ENCODE measurements around the gene RSPH3. TPM values are rescaled to one million over a fixed set of nuclear protein-coding genes. Genes with fewer than 3 reads are reported as not detected.
A peak's percentile ranks its signal among the peaks of the same experiment; 100 is the strongest.
"Not testable (repeated sequence)": the region's sequence is repeated elsewhere in the genome, so short reads cannot be mapped to it uniquely, and the experiment has no call there.

RSPH3 gene
- total RNA-seq, 1 donor from 2014 or later = 9.5 TPM

DNA sequence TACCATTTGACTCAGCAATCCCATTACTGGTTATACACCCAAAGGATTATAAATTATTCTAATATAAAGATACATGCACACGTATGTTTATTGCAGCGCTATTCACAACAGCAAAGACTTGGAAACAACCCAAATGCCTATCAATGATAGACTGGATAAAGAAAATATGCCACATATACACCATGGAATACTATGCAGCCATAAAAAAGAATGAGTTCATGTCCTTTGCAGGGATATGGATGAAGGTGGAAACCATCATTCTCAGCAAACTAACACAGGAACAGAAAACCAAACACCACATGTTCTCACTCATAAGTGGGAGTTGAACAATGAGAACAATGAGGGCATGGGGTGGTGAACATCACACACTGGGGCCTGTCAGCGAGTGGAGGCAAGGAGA, 48.0 kb downstream of the RSPH3 start:
- intact Hi-C loops (cut with DNase I); ATAC-seq (ENCODE audit: poor library complexity); DNase-seq: not testable (repeated sequence)

GRCh38 chr6:158951565-158951964, 48.4 kb downstream of the RSPH3 start:
- ATAC-seq (ENCODE audit: poor library complexity); intact Hi-C loops (cut with DNase I); DNase-seq: not testable (repeated sequence)

GRCh38 chr6:158947284-158947683, 52.7 kb downstream of the RSPH3 start:
- intact Hi-C loops (cut with DNase I) = no loop called here
- ATAC-seq (ENCODE audit: poor library complexity) = no peak

GRCh38 chr6:158943380-158944032, 56.5 kb downstream of the RSPH3 start:
- ATAC-seq (ENCODE audit: poor library complexity) (no peak), DNase-seq (no peak)
- intact Hi-C loops (cut with DNase I) = no loop called here

More at GRCh38 chr6:158947284-158947683, 52.7 kb downstream of the RSPH3 start:
- DNase-seq = no peak

- intact Hi-C loops (cut with DNase I) = no loop called here
- DNase-seq (no peak), ATAC-seq (ENCODE audit: poor library complexity) (no peak)
Observed at GRCh38 chr6:158942349-158942748, 57.7 kb downstream of the RSPH3 start.

DNA sequence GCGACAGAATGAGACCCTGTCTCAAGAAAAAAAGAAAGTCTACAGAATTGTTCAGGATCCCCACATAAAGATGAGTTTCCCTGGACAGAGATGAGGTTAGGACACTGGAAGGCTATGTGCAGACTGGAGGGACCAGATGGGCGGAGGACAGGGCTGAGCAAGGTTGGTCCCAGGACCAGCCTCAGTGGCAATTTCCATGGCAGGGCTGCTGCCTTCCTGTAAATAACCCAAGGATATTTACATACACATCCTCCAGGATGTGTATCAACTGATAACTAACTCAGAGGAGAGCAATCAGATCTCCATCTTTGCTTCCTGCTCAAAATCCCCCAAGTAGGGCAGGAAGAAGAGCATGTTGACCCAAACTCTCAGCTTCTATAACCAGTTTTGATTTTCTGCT, 58.8 kb downstream of the RSPH3 start:
- ATAC-seq (ENCODE audit: poor library complexity) = no peak
- intact Hi-C loops (cut with DNase I) = no loop called here
- DNase-seq = no peak

DNA sequence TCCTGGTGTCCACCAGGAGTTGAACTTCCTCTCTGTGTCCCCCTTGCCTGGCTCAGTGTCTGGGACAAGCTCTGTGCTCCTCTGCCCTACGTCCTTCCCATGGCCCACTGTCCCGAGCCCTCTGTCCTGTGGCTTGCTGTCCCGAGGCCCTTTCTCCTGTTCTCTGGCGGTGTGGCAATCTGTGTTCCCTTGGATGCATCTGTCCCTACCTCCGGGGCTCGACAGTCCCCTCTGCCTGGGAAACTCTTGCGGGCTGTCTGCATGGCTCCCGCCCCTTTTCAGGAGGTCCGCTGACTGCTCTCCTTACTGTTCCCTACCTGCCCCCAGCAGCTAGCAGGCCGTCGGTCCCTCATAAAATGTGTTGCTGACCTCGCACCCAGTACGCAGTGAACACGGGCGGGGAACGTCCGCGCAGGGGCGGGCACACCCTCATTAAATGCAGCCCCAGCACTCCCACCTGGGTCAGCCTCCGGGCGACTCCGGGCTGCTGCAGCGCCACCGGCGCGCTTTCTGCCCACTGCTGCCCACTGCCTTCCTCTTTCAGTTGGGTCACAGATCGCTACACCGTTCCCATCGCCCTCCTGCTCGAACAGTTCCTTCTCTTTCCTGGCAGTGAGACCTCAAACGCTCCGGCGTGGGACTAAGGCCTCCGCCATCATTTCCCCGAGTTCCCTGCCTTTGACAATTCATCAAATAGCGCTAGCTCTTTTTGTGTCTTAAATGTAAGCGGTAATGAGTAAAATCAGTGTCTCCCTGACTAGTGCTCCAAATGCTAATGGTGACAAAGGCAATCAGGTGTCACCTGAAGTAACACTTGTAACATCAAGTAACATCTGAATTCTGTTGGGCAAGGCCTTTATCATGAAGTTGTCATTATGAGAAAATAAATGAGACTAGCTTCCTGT, 60.5 kb downstream of the RSPH3 start:
- intact Hi-C loops (cut with DNase I) = no loop called here
- DNase-seq = no peak
- ATAC-seq (ENCODE audit: poor library complexity) = peak; percentile 29

DNA sequence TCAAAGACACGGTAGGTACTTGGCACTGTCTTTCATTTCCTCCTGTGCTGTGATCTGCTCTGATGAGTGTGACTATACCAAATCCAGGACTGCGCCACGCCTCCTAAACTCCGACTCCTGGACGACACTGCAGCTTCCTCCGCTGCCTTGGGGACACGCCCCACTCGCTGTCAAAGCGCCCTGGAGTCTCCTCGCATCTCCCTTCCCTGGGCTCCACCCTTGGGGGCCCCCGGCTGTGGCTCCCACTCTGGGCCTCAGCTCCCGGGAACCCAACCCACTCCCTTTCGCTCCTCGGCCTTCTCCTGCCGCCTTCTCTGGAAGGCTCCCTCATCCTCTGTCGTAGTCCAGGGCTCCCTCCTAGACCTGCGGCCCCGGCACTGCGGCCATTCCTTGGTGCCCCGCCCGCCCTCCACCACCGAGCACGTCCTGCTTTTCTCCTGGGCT, 61.2 kb downstream of the RSPH3 start:
- DNase-seq (no peak), ATAC-seq (ENCODE audit: poor library complexity) (peak; percentile 61)
- intact Hi-C loops (cut with DNase I) = no loop called here

GRCh38 chr6:158938220-158938619, 61.8 kb downstream of the RSPH3 start:
- intact Hi-C loops (cut with DNase I) = no loop called here
- ATAC-seq (ENCODE audit: poor library complexity) (no peak), DNase-seq (no peak)

DNA sequence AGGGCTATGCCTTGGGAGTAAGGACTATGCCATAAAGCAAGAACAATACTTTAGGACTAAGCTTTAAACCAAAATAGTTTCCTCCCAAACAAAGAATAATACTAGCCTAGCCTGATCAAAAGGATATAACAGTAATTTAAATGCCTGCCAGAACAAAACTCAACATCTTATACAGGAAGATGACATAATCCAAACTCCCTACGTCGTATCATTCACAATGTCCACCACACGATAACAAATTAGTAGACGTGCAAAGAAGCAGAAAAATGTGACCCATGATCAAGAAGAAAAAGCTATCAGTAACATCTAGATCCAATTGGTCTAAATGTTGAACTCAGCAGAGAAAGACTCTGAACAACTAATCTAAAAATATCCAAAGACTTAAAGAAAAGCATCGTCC, 65.8 kb downstream of the RSPH3 start:
- DNase-seq (no peak), ATAC-seq (ENCODE audit: poor library complexity) (no peak)
- intact Hi-C loops (cut with DNase I) = no loop called here

DNA sequence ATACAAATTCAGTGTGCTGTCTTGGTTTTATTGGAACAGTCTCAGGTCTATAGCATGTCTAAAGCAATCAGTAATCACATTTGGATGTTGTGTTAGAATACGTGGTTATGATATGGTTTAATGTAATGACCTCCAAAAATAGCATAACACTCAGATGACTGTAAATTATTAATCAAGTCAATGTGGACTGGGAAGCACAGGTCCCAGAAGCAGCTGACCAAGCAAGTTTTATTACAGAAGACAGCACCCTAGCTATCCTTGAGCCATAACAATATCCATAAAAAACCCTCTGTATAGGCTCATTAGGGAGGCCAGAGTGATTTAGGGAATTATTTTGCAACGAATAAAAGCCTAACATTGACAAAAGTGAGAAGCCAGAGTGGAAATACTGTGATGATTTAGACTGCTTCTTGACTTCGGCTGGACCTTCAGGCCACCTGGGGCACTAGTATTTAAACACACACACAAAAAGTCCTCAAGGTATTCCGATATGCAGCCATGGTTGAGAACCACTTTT, 66.9 kb downstream of the RSPH3 start:
- ATAC-seq (ENCODE audit: poor library complexity) = no peak
- no peak for DNase-seq
- intact Hi-C loops (cut with DNase I) = no loop called here

DNA sequence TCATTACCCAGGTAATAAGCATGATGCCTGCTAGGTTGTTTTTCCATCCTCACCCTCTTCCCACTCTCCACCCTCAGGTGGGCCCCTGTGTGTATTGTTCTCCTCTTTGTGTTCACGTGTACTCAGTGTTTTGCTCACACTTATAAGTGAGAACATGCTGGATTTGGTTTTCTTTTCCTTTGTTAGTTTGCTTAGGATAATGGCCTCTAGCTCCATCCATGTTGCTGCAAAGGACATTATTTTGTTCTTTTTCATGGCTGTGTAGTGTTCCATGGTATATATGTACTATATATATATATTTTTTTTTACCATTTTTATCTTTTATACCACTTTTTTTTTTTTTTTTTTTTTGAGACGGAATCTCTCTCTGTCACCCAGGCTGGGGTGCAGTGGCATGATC, 71.9 kb downstream of the RSPH3 start:
- DNase-seq (no peak), ATAC-seq (ENCODE audit: poor library complexity) (no peak)
- intact Hi-C loops (cut with DNase I) = no loop called here

DNA sequence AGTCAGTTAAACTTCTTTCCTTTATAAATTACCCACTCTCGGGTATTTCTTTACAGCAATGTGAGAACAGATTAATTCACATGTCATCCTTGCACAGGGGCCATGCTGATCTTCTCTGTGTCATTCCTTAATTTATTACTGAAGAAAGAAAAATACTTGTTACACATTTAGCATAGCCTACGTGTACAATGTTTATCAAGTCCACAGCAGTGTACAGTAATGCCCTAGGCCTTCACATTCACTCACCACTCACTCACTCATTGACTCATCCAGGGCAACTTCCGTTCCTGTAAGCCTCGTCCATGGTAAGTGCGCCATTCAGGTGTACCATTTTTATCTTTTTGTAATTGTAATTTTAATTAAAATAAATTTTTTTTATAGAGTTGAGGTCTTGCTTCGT, 73.6 kb downstream of the RSPH3 start:
- ATAC-seq (ENCODE audit: poor library complexity) (no peak), DNase-seq (no peak)
- intact Hi-C loops (cut with DNase I) = no loop called here

DNA sequence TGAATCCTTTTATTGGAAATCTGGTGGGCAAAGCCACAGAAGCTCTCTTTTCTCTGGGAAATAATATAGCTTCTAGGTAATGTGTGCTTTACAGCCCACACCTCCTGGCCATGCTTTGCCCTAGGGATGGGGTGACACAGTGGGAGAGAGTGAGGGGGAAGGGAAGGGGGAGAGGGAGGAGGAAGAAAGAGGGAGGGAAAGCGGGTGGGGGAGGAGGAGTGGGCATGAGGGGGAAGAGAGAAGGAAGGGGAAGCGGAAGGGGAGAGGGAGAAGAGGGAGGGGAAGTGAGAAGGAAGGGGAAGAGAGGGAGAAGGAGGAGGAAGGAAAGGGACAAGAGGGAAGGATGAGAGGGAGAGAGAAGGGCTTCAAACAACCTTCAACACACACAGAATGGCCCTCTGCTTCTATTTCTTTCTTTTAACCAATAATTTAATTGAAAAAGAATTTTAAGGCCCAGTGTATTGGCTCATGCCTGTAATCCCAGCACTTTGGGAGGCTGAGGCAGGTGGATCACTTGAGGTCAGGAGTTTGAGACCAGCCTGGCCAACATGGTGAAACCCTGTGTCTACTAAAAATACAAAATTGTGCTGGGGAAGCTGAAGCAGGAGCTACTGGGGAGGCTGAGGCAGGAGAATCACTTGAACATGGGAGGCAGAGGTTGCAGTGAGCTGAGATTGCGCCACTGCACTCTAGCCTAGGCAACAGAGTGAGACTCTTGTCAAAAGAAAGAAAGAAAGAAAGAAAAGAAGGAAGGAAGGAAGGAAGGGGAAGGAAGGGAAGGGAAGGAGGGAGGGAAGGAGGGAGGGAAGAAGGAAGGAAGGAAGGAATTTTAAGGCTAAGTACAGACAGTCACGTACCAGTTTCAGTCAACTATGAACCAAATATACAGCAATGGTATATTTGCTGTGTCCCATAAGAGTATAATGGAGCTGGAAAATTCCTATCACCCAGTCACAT, 75.2 kb downstream of the RSPH3 start:
- ATAC-seq (ENCODE audit: poor library complexity) = no peak
- intact Hi-C loops (cut with DNase I) = no loop called here
- DNase-seq = no peak

DNA sequence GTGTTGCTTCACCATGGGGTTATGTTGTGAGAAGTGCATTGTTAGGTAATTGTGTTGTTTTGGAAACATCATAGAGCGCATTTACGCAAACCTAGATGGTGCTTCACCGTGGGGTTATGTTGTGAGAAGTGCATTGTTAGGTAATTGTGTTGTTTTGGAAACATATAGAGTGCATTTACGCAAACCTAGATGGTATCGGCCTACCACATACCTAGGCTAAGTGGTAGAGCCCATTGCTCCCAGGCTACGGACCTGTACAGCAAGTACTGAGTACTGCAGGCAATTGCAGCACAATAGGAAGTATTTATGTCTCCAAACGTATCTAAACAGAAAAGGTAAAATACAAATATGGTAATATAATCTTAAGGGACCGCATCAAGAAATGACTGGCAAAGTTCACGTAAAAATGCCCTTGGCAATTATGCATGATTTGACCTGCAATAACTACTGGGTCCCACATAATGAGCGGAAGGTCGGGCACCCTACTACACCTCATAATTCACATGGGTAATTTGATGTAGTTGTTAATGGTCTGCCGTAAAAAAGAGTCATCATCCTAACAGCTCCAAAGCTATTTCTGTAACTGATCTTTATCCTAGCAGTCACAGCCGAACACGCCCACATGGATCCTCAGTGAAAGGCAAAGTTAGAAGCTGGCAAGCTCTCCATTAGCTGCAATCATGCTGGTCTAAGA, 76.0 kb downstream of the RSPH3 start:
- DNase-seq = no peak

More for the DNA sequence above, 76.0 kb downstream of the RSPH3 start:
- no peak for ATAC-seq (ENCODE audit: poor library complexity)
- intact Hi-C loops (cut with DNase I) = no loop called here
